ENCODE results near the gene IFI35.

GRCh38 chr17:42989726-42990652 lies 16.6 kb upstream of the IFI35 start:
- TF ChIP-seq CTCF (conservative IDR thresholded peaks at IDR 0.05 in 1 of 2, IDR thresholded peaks at IDR 0.05 in 1 of 2; ENCODE audit: low read depth in 1 of 2, low read length in 2 of 2) = no peak
- no peak for TF ChIP-seq EZH2 (IDR thresholded peaks at IDR 0.05; ENCODE audit: low read length, missing control alignments)

Data from fibroblast of lung (primary cell).